Thymus (tissue), 11 donors: ENCODE measurements around the gene B9D1. TPM values are rescaled to one million over a fixed set of nuclear protein-coding genes. Genes with fewer than 3 reads are reported as not detected.
A peak's percentile ranks its signal among the peaks of the same experiment; 100 is the strongest.

Experiments
- DNase-seq, 9 donors: peaks; one replicate each; pipeline ENCODE4 v3.0.0-alpha.2; 2013; ENCODE audit warnings: low spot score in 9 of 9, low read depth in 6 of 9, missing footprints in 1 of 9
- H3K27ac ChIP-seq, 2 donors: one replicate each; pipeline ENCODE4 v1.5.1; 2013; ENCODE audit warnings: control low read depth in 1 of 2, low read depth in 1 of 2, low read length in 1 of 2, mild to moderate bottlenecking in 1 of 2, moderate library complexity in 1 of 2
- H3K27me3 ChIP-seq, 2 donors: one replicate each; pipeline ENCODE4 v1.5.1; 2013; ENCODE audit warnings: low read length in 1 of 2; ENCODE audit not compliant: control insufficient read depth in 2 of 2, insufficient read depth in 1 of 2
- H3K36me3 ChIP-seq, 2 donors: one replicate each; pipeline ENCODE4 v1.5.1; 2013; ENCODE audit warnings: low read length in 1 of 2, mild to moderate bottlenecking in 1 of 2, moderate library complexity in 1 of 2; ENCODE audit not compliant: control insufficient read depth in 2 of 2, insufficient read depth in 2 of 2
- H3K4me1 ChIP-seq, 2 donors: one replicate each; pipeline ENCODE4 v1.5.1; 2013; ENCODE audit warnings: low read length in 2 of 2; ENCODE audit not compliant: control insufficient read depth in 2 of 2, insufficient read depth in 2 of 2
- H3K4me3 ChIP-seq, 2 donors: one replicate each; pipeline ENCODE4 v1.5.1; 2013; ENCODE audit warnings: low read length in 2 of 2, control low read depth in 1 of 2, mild to moderate bottlenecking in 1 of 2
- H3K9me3 ChIP-seq, 2 donors: one replicate each; pipeline ENCODE4 v1.5.1; 2013; ENCODE audit warnings: low read length in 1 of 2, mild to moderate bottlenecking in 1 of 2; ENCODE audit not compliant: control insufficient read depth in 2 of 2, insufficient read depth in 1 of 2
- WGBS: extraction: QIAGEN DNeasy Blood & Tissue Kit; methylation state at CpG from one replicate; pipeline ENCODE4 v1.1.7; 2013; 5-methylcytosine and 5-hydroxymethylcytosine counted together
- polyA plus RNA-seq: library from polyadenylated mRNA; stranded (reverse); fragments of 200-250 nt; gene quantifications from one replicate; pipeline ENCODE4 v1.2.3, GENCODE V29; 2013
- total RNA-seq: library from RNA; stranded (reverse); fragments of 120-200 nt; gene quantifications from one replicate; pipeline ENCODE4 v1.2.4, GENCODE V29; 2013
- donor health status: healthy.

Gene B9D1
- total and polyA plus RNA-seq, 2 donors = 5.4 to 6.4 TPM

DNA sequence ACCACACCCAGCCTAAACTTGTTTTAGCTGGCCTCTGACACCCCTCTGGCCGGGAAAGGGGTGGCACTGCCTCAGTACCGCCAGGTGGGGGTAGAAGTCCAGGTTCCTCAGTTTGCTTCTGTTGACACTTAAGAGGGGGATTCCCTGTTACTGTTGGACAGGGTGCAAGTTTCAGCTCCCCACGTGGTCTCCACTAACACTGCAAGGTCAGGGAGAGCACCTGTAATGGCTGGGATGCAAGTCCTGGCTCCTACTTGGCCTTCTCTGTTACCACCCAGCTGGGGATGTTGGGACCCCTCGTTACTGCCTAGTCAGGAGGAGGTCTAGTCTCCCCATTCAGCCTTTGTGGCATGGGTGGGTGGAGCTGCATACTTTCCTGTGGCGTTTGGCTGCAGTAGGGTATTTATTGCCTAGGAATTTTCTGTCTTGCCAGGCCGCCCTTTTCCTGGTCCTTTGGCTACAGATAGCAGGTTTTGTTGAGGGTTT is 35.1 kb upstream of the B9D1 start:
- H3K36me3 ChIP-seq = no peaks in the 10 kb centered on the region
- no peak for DNase-seq
- no peaks in the 10 kb centered on the region for H3K9me3 ChIP-seq
- WGBS = 93% methylated on average over 6 of the region's 6 CpGs
- H3K27ac ChIP-seq = no peak overlapping the region
- peaks cover 0 to 5% of the 10 kb centered on the region in 2 donors for H3K4me1 ChIP-seq
- no peak overlapping the region for H3K4me3 ChIP-seq
- no peaks in the 10 kb centered on the region for H3K27me3 ChIP-seq

DNA sequence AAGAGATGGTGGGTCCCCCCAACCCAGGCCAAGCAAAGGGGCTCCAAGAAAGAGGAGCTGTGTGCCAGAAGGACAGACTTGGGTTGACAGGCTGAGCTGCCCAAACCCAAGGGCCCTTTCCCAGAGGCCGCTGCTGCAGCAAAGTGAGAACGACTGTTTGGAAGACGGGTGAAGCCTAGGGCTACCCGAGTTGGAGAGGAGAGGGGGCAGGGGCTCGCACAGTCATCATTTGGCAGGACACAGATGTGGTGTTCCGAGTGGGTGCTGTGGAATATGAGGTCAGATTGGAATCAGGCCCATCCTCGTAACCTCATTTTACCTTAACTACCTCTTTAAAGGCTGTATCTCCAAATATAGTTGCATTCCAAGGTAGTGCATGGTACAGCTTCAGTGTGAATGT is 29.8 kb upstream of the B9D1 start:
- Histone ChIP-seq H3K27me3 (no peaks in the 10 kb centered on the region), H3K4me3 (no peak overlapping the region), H3K4me1 (peaks cover 11 to 46% of the 10 kb centered on the region in 2 donors), H3K27ac (no peak overlapping the region), H3K36me3 (no peaks in the 10 kb centered on the region), H3K9me3 (no peaks in the 10 kb centered on the region)
- WGBS = 96% methylated on average over 7 of the region's 7 CpGs
- DNase-seq = no peak

DNA sequence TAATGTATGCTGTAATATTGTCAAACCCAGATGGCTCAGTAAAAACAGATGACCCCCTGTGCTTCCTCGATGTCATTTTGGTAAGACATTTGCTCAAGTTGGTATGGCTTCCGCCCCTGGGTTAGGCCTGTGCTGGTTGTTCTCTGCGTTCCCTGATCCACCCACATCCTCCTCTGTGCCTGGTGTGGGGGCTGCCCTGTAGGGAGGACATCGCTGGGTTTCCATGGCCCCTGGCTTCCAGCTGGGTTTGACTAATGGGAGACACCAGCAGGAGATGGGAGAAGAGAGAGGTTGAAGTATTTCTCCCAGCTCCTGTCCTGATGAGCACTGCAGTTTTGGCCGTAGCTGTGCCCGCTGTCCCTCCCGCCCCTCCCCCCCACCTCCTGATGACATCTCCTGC is 28.9 kb upstream of the B9D1 start:
- Histone ChIP-seq H3K4me1 (peaks cover 18 to 54% of the 10 kb centered on the region in 2 donors), H3K27ac (no peak overlapping the region), H3K9me3 (no peaks in the 10 kb centered on the region), H3K4me3 (no peak overlapping the region), H3K27me3 (no peaks in the 10 kb centered on the region), H3K36me3 (no peaks in the 10 kb centered on the region)
- WGBS = 97% methylated on average over 7 of the region's 7 CpGs
- no peak for DNase-seq

DNA sequence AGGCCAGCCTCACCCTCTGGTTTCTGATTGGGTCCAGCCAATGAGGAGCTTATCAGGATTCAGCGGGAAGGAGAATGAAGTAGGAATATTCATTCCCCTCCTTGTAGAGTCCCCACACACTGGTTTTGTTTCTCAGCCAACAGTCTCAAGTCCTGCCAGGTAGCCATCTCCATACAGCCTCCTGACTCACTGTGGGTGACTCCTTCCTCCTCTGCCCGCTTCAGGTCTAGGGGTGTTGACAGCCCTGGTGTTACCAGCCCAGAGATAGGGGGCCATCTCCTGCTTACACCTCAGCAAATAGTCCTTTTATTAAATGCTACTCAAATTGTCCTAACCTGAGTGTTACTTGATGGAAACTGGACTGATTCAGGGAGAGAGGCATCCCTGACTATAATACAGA is 28.4 kb upstream of the B9D1 start:
- DNase-seq = no peak
- Histone ChIP-seq H3K4me1 (peaks cover 21 to 59% of the 10 kb centered on the region in 2 donors), H3K4me3 (no peak overlapping the region), H3K36me3 (no peaks in the 10 kb centered on the region), H3K9me3 (no peaks in the 10 kb centered on the region), H3K27me3 (no peaks in the 10 kb centered on the region), H3K27ac (no peak overlapping the region)
- 99% methylated on average over 2 of the region's 2 CpGs for WGBS

DNA sequence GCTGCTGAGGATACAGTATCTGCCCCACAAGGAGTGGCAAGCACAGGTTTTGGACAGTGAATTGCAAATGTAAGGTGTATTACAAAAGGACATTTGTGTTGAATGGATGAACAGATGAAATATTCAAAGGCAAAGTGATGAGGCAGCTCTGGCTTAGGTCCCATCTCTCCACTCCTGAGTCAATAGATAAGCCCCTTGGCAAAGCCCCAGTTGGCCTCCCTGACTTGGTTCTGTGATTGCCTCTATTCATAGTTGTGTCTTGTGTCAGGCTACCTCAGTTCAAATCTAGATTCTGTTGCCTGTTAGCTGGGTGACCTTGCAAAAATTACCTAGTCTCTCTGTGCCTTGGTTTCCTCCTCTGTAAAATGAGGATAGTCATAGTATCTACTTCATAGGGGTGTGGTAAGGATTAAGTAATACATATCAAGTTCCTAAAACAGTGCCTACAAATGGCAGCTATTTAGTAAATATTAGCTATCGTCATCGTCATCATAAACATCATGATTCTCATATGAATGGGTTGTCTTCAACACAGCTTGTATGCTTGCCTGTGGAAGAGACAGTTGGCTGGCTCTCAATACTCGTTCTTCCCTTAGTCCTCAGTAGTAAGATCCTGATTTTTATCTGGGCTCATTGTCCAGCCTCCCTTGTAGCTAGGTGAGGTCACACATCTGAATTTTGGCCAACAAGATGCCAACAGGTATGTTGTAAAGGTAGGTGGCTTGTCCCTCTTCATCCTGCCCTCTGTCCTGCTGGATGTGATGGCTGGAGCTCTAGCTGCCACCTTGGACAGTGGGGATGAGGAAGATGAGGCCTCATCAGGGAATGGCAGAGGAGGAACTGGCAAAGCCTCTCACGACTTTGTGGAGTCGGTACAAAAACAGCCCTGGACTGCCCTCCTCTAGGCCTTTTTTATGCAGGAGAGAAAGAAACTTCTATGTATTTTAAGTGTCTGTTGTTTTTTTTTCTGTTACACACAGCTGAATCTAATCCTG is 26.6 kb upstream of the B9D1 start:
- DNase-seq = no peak
- no peak overlapping the region for H3K27ac ChIP-seq
- WGBS = 95% methylated on average over 5 of the region's 5 CpGs

DNA sequence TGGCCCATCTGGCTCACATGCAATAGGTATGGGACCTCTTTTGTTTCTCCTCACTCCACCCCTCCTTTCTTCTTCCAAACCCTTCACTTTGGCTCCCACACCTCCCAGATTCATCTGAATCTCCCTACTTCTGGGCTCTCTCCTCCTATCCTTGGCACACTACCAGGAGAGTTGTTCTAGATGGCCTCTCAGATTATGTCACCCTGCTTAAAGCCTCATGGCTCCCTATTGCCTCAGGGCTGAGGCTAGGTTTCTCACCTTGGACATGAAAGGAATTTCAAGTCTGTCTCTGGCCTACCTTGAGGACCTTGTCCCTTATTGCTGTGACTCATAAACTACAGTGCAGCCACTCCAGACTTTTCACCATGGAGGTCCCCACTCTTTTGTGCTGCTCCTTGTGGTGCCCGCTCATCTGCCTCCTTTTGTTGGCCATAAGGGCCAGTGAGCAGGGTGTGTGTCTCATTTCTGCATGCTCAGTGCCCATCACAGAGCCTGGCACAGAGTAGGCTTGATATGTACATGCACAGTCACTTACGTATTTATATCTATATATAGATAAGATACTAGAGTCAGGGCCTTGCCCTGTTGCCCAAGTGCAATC is 25.5 kb upstream of the B9D1 start:
- Histone ChIP-seq H3K9me3 (no peaks in the 10 kb centered on the region), H3K27me3 (no peaks in the 10 kb centered on the region), H3K4me3 (no peak overlapping the region), H3K27ac (peak overlapping the region; percentile 53 to 81), H3K36me3 (peaks cover 6 to 12% of the 10 kb centered on the region in 2 donors), H3K4me1 (peaks cover 30 to 83% of the 10 kb centered on the region in 2 donors)
- 98% methylated on average over 2 of the region's 2 CpGs for WGBS
- peak in 1 of 9 donors; percentile 36 for DNase-seq

More for the DNA sequence above, 26.6 kb upstream of the B9D1 start:
- no peaks in the 10 kb centered on the region for H3K9me3 ChIP-seq
- H3K4me3 ChIP-seq = no peak overlapping the region
- H3K36me3 ChIP-seq = peaks cover 0 to 2% of the 10 kb centered on the region in 2 donors
- H3K27me3 ChIP-seq = no peaks in the 10 kb centered on the region
- H3K4me1 ChIP-seq = peaks cover 30 to 77% of the 10 kb centered on the region in 2 donors

DNA sequence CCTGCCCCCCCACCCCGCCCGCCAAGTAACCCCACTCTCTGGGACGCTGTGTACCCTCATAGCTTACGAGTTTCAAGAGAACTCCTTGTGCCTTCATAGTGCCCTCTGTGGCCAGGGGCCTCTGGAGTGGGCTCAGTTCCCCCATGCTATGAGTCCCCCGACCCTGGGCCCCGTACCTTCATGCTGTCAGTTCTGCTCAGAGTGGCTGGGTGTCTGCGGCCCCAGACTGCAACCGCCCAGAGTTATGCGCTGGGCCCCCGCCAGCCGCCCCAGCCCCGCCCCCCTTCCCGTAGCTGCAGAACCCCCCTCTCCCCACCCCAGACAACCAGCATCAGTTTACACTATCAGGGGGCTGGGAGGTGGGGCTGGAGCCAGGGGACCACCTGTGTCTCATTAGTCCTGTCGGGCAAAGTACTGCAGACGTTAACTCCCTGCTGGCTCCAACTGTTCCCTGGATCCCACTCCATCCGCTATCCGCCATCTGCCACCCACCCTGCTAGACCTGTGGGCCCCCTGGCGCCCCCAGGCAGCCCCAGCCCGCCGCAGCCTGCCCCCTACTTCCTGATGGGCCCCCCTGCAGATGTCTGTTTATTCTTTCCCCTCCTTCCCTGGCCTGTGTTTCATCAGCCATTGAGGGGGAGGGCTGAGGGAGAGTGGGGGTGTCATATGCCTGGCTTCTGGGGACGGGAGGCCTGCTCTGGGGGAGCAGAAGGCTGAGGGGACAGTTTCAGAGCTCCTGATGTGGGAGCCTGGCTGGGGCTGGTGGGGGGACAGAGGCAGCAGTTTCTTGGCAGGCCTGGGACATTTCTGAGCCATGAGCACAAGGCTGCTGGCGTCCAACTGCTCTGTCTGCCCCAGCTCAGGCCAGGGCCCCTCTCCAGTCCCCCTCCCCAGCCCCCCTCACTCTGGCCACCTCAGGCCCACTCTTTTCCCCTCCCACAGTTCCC is 24.7 kb upstream of the B9D1 start, which contains the start of gene MFAP4:
Gene MFAP4, minus strand, starts transcription at position 217 of the 947 bp plus-strand sequence. Its CDS starts 35 bp downstream, at position 182.
- WGBS = 7% methylated on average over 22 of the region's 22 CpGs
- peak in 7 of 9 donors; percentile 24 to 81 (median 54) for DNase-seq
- Histone ChIP-seq H3K4me1 (peaks cover 30 to 78% of the 10 kb centered on the region in 2 donors), H3K4me3 (peak within 1 kb of the TSS; percentile 29 to 55), H3K27ac (peak within 1 kb of the TSS; percentile 68 to 81), H3K9me3 (no peaks in the 10 kb centered on the region), H3K27me3 (no peaks in the 10 kb centered on the region), H3K36me3 (peaks cover 13 to 19% of the 10 kb centered on the region in 2 donors)

DNA sequence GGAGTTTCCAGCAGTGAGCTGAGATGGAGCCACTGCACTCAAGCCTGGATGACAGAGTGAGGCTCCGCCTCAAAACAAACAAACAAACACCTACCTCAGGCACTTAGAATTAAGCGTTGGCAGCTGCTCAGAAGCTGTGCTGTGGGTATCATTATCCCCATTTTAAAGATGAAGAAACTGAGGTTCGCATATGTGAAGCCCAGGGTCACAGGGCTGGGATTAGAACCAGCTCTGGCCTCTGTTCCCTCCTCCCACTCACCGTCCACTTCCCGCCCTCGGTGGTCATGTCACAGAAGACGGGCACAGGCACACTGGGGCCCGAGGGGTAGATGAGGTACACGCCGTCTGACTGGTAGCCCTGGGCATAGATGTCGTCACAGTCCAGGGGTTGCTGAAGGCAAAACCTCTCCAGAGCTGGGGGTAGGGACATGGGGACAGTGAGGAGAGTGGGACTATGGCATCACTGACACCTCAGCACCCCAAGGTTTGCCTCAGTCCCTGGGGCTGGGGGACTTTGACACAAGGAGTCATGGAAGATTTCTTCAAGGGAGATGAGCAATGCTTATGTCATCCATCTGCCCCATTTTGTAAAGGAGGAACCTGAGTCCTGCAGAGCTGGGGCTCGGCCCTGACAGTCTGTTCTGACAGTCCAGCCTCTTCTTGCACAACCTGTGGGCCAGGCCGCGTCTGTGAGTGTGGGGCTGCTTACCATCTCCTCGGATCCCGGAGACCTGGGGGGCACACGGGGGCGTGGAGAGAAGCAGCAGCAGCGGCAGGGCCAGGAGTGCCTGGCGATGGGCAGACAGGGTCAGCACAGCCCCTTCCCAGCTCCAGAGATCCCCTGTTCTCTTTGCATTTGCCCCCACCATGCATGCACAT is 23.8 kb upstream of the B9D1 start:
- WGBS = 64% methylated on average over 20 of the region's 20 CpGs
- Histone ChIP-seq H3K4me1 (peaks cover 29 to 69% of the 10 kb centered on the region in 2 donors), H3K27ac (peak overlapping the region; percentile 43 to 76), H3K36me3 (peaks cover 23 to 27% of the 10 kb centered on the region in 2 donors), H3K4me3 (peak overlapping the region; percentile 29 to 55), H3K27me3 (no peaks in the 10 kb centered on the region), H3K9me3 (no peaks in the 10 kb centered on the region)
- peak in 1 of 9 donors; percentile 36 for DNase-seq
